Erythroblast (primary cell): ENCODE measurements around the gene MRNIP.

Experiments
- GATA1 ChIP-seq: IDR thresholded peaks from 2 replicates; pipeline ENCODE4 v1.6.1; 2011; ENCODE audit warnings: low read depth, mild to moderate bottlenecking, control low read depth, low read length, moderate library complexity
- POLR2A ChIP-seq: IDR thresholded peaks from 2 replicates; pipeline ENCODE4 v1.6.1; 2011; ENCODE audit warnings: mild to moderate bottlenecking, low read length

GRCh38 chr5:179824745-179825112, 33.9 kb downstream of the MRNIP start:
- TF ChIP-seq POLR2A = no peak
- no peak for TF ChIP-seq GATA1
